ENCODE results near the gene TMEM266.

TMEM266 gene

DNA sequence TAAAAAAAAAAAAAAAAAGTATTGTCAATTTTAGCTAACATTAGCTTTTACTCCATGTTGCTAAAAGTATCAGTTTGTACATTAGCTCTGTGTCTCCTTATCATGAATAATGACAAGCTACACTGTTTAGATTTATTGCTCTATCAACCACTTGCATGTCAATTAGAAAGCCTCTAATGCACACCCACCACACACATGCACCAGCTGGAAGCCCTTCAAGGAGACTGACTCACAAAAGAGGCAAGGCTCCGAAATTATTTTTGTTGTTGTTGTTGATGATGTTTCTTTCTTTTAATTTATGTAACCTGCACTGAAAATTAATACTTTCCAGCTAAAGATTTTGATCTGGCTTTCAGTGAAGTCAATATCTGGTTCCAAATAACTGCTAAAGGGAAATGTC, 180.0 kb downstream of the TMEM266 start:
- DNase-seq (ENCODE audit: low read depth in 3 of 3), result no peak

DNA sequence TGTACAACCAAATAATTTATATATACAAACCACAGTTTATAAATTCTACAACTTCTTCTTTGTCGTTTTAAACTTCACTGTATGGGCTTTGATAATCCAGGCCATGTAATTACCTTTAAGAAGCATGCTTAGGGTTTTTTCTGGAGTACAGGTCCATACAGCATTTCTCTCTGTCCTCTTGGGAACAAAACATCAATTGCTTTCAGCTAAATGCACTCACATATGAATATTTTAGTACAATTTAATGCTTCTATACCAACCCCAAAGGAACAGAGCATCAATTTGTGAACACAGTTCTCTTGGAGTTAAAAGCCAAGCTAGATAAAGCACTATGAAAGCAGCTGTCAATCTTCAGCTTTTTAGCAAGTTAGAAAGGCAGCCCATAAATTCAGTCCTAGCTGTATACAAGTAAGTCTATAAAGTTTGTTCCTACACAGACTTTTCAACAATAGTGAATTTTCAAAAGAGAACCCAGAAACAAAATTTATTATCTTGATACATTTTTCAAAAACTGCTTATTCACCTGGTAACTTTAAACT, 185.4 kb downstream of the TMEM266 start:
- DNase-seq (ENCODE audit: low read depth in 3 of 3), result no peak

DNA sequence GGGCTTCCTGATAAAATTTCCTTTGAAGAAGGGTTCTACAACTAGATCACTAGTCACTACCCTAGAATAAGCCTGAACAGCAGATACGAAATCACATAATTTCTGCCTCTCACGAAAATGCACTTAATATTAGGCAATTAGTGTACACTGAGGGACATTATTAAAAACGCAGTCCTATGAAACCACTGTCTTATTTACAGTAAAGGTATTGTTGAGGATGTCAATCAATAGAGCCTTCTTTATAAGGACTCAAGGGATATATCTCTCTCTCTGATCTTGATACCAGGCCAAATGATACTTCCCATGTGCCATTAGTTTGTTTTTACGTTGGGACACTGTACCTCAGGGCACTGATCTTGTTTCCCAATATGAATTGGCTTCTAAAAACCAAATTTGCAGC, 191.9 kb downstream of the TMEM266 start:
- DNase-seq (ENCODE audit: low read depth in 3 of 3), result no peak

DNA sequence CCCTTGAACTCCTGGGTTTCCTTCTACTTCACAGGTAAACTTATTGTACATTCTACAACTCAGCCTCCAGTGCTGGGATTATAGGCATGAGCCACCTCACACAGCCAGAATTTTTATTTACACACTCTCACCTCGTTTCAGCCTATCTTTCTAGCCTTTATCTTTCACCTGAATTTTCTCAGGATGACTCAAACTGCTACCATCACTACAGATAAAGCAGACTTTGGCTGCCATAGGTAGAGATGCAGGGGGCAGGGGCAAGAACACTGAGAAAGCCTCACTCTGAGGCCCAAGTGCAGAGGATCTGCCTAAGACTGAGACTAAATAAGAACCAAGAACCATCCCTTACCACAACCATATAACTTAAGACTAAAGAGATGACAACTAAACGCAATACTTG, 192.5 kb downstream of the TMEM266 start:
- no peak for DNase-seq (ENCODE audit: low read depth in 3 of 3)

DNA sequence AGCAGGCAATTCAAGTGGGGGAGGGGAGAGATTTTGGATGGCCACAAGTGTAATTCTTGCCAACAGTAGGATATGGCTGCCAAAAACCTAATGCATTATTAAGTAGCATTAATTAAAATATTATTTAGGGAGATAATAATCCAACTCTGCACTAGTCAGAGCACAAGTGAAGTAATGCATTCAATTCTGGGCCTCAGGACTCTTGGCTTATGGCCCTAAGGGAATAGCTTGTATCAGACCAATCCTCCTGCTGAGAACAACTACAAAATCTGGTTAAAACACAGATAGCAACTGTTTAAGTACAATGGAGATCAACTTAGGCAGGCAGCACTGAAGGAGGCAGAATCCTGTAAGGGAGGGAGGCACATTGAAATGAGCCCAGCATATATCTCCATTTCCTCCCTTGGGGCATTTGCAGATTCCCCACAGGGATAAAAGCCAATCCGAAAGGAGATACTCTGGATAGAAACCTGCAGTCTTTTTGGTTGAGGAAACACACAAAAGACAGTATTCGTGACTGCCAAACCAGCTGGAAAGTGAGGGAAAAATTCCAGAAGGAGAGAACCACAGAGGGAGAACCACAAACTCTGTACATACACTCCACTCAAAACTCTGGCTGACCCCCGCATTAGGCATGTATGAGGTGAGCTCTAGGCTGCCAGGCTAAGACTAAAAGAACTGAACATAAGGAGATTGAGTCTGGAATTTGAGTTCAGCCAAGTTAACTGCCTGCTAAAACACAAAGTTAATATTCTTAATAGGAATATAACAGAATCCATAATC, 194.1 kb downstream of the TMEM266 start:
- no peak for DNase-seq (ENCODE audit: low read depth in 3 of 3)

Data from stimulated activated CD4-positive, alpha-beta T cell treated with anti-CD3 and anti-CD28 coated beads, TNF-alpha, amount 100 ng/mL, for 4 hours (primary cell).